HEK293 (cell line): Measurements from ENCODE around the gene SFTPA1.

Experiments
- CTCF ChIA-PET: fragments of 350-600 bp; formaldehyde crosslinking; extraction: SDS; loops from one replicate; lab custom pipeline; 2021; ENCODE audit warnings: antibody characterized with exemption; lab: Yijun Ruan, JAX
- POLR2A ChIA-PET: fragments of 300-600 bp; formaldehyde crosslinking; extraction: SDS; loops from one replicate; lab custom pipeline; 2020; ENCODE audit warnings: antibody characterized with exemption, inconsistent platforms; lab: Yijun Ruan, JAX
- H3K27ac ChIP-seq: fragments of 200-500 bp; sonication (Bioruptor generic); 2 replicates; pipeline ENCODE4 v1.5.1; 2014; ENCODE audit warnings: low read depth, low read length, control low read depth, inconsistent platforms; ENCODE audit errors: extremely low read depth
- H3K36me3 ChIP-seq, 2 experiments: fragments of 200-500 bp in 1 of 2; sonication (Bioruptor generic) in 1 of 2; 1 replicate in 1 of 2; 2 replicates in 1 of 2; pipeline ENCODE4 v1.5.1; 2014 to 2017; ENCODE audit warnings: inconsistent platforms in 2 of 2, low read length in 2 of 2; ENCODE audit not compliant: control insufficient read depth in 2 of 2, insufficient read depth in 1 of 2
- H3K4me1 ChIP-seq: fragments of 200-500 bp; sonication (Bioruptor generic); 2 replicates; pipeline ENCODE4 v1.5.1; 2014; ENCODE audit warnings: mild to moderate bottlenecking, low read length, inconsistent platforms; ENCODE audit not compliant: control insufficient read depth, insufficient read depth
- H3K4me3 ChIP-seq: 2 replicates; pipeline ENCODE4 v1.5.1; 2011; ENCODE audit warnings: low read depth, mild to moderate bottlenecking, control low read depth, low read length, moderate library complexity
- H3K9me3 ChIP-seq: fragments of 200-500 bp; sonication (Bioruptor generic); 2 replicates; pipeline ENCODE4 v1.5.1; 2014; ENCODE audit warnings: low read depth, low read length, inconsistent platforms; ENCODE audit not compliant: control insufficient read depth, insufficient read depth
- FEZF1 ChIP-seq: fragments of 450-650 bp; formaldehyde crosslinking; IDR thresholded peaks from 2 replicates; pipeline ENCODE4 v1.5.1; 2016; ENCODE audit warnings: missing biosample characterization, missing genetic modification characterization
- GLI4 ChIP-seq: fragments of 450-650 bp; formaldehyde crosslinking; IDR thresholded peaks from 2 replicates; pipeline ENCODE4 v1.5.1; 2016; ENCODE audit warnings: missing biosample characterization, missing genetic modification characterization
- GLIS2 ChIP-seq: fragments of 450-650 bp; formaldehyde crosslinking; IDR thresholded peaks from 2 replicates; pipeline ENCODE4 v1.5.1; 2016; ENCODE audit warnings: missing biosample characterization, missing genetic modification characterization
- HIC1 ChIP-seq: fragments of 450-650 bp; formaldehyde crosslinking; IDR thresholded peaks from 2 replicates; pipeline ENCODE4 v1.5.1; 2016; ENCODE audit warnings: missing biosample characterization, missing genetic modification characterization
- MYNN ChIP-seq: fragments of 450-650 bp; formaldehyde crosslinking; IDR thresholded peaks from 2 replicates; pipeline ENCODE4 v1.5.1; 2016; ENCODE audit warnings: missing biosample characterization, missing genetic modification characterization, borderline replicate concordance
- OVOL3 ChIP-seq: fragments of 450-650 bp; formaldehyde crosslinking; IDR thresholded peaks from 2 replicates; pipeline ENCODE4 v1.5.1; 2016; ENCODE audit warnings: missing biosample characterization, missing genetic modification characterization
- SP7 ChIP-seq: fragments of 450-650 bp; formaldehyde crosslinking; IDR thresholded peaks from 2 replicates; pipeline ENCODE4 v1.5.1; 2016; ENCODE audit warnings: missing biosample characterization, missing genetic modification characterization
- ZBTB1 ChIP-seq: fragments of 450-650 bp; formaldehyde crosslinking; IDR thresholded peaks from 2 replicates; pipeline ENCODE4 v1.5.1; 2016; ENCODE audit warnings: missing biosample characterization, missing genetic modification characterization
- ZBTB49 ChIP-seq: fragments of 450-650 bp; formaldehyde crosslinking; IDR thresholded peaks from 2 replicates; pipeline ENCODE4 v1.5.1; 2016; ENCODE audit warnings: missing biosample characterization, missing genetic modification characterization, low read depth
- ZNF146 ChIP-seq: fragments of 450-650 bp; formaldehyde crosslinking; IDR thresholded peaks from 2 replicates; pipeline ENCODE4 v1.5.1; 2016; ENCODE audit warnings: missing biosample characterization, missing genetic modification characterization
- ZNF16 ChIP-seq: fragments of 450-650 bp; formaldehyde crosslinking; IDR thresholded peaks from 2 replicates; pipeline ENCODE4 v1.5.1; 2016; ENCODE audit warnings: low read depth, missing biosample characterization, missing genetic modification characterization
- ZNF174 ChIP-seq: fragments of 450-650 bp; formaldehyde crosslinking; IDR thresholded peaks from 2 replicates; pipeline ENCODE4 v1.5.0; 2017; ENCODE audit warnings: missing biosample characterization, mild to moderate bottlenecking, missing genetic modification characterization
- ZNF433 ChIP-seq: fragments of 450-650 bp; formaldehyde crosslinking; IDR thresholded peaks from 2 replicates; pipeline ENCODE4 v1.5.1; 2016; ENCODE audit warnings: missing biosample characterization, missing genetic modification characterization, low read depth
- ZNF549 ChIP-seq: fragments of 450-650 bp; IDR thresholded peaks from 2 replicates; pipeline ENCODE4 v1.5.1; 2018; ENCODE audit warnings: missing biosample characterization, missing genetic modification characterization, mild to moderate bottlenecking, inconsistent platforms, moderate library complexity
- ZNF558 ChIP-seq: fragments of 450-650 bp; formaldehyde crosslinking; IDR thresholded peaks from 2 replicates; pipeline ENCODE4 v1.5.1; 2016; ENCODE audit warnings: missing biosample characterization, missing genetic modification characterization
- ZNF621 ChIP-seq: fragments of 450-650 bp; formaldehyde crosslinking; IDR thresholded peaks from 2 replicates; pipeline ENCODE4 v1.5.1; 2017; ENCODE audit warnings: missing biosample characterization, missing genetic modification characterization
- ZNF791 ChIP-seq: fragments of 450-650 bp; formaldehyde crosslinking; IDR thresholded peaks from 2 replicates; pipeline ENCODE4 v1.5.1; 2016; ENCODE audit warnings: missing biosample characterization, missing genetic modification characterization
- ZNF792 ChIP-seq: fragments of 450-650 bp; formaldehyde crosslinking; IDR thresholded peaks from 2 replicates; pipeline ENCODE4 v1.5.1; 2016; ENCODE audit warnings: missing biosample characterization, missing genetic modification characterization
- TF ChIP-seq, protein P1 (sequence below): fragments of 450-650 bp; formaldehyde crosslinking; IDR thresholded peaks from 2 replicates; pipeline ENCODE4 v1.5.1; 2017; ENCODE audit warnings: missing biosample characterization, missing genetic modification characterization

The SFTPA1 gene

GRCh38 chr10:79601939-79602338, 8.8 kb upstream of the SFTPA1 start:
- CTCF ChIA-PET = no interaction called here
- Histone ChIP-seq H3K4me1 (no peaks in the 10 kb centered on the region), H3K4me3 (no peak overlapping the region), H3K36me3 (no peaks in the 10 kb centered on the region), H3K27ac (no peak overlapping the region), H3K9me3 (no peaks in the 10 kb centered on the region)
- TF ChIP-seq HIC1 (tag by site-specific recombination) = no peak
- no peak for TF ChIP-seq ZNF558
- TF ChIP-seq GLIS2 (tag by site-specific recombination) = no peak
- no peak for TF ChIP-seq ZNF174 (tag by site-specific recombination)
- POLR2A ChIA-PET = no interaction called here

DNA sequence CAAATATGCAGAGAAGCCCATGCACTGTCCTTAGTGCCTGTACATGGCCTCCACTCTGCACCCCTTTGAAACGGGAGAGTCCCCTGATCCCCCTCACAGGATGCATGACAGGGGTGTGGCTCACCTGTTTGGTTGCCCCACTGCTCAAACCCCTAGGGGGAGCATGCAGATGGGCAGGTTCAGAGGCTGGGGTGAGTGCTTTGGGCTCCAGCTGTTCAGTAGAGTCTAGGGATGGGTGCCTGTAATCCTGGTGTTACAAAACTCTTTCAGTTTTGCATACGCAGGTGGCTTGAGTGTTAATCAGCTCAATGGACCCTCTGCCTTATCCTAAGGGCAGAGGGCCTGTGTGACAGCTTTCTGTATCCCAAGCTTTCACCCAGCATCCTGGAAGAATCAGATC, 7.8 kb upstream of the SFTPA1 start:
- Histone ChIP-seq H3K27ac (no peak overlapping the region), H3K36me3 (no peaks in the 10 kb centered on the region), H3K4me3 (no peak overlapping the region), H3K4me1 (no peaks in the 10 kb centered on the region), H3K9me3 (no peaks in the 10 kb centered on the region)
- POLR2A ChIA-PET = no interaction called here
- CTCF ChIA-PET = interaction anchor here (0.6 kb wide), 1 partner anchor 20 kb away, joined by 3 read pairs; no protein-coding TSS in a partner anchor
- TF ChIP-seq FEZF1 (no peak), MYNN (tag by site-specific recombination) (no peak), ZBTB49 (tag by site-specific recombination) (no peak), ZNF549 (tag by site-specific recombination) (no peak), GLI4 (no peak)

GRCh38 chr10:79604294-79604693, 6.4 kb upstream of the SFTPA1 start:
- ChIA-PET CTCF (no interaction called here), POLR2A (no interaction called here)
- H3K36me3 ChIP-seq = no peaks in the 10 kb centered on the region
- H3K9me3 ChIP-seq = no peaks in the 10 kb centered on the region
- H3K4me1 ChIP-seq = no peaks in the 10 kb centered on the region
- no peak for TF ChIP-seq SP7
- no peak overlapping the region for H3K27ac ChIP-seq
- no peak overlapping the region for H3K4me3 ChIP-seq

GRCh38 chr10:79605308-79605707, 5.4 kb upstream of the SFTPA1 start:
- H3K9me3 ChIP-seq = no peaks in the 10 kb centered on the region
- H3K4me1 ChIP-seq = no peaks in the 10 kb centered on the region
- no peak for TF ChIP-seq ZNF791
- TF ChIP-seq, protein P1, sequence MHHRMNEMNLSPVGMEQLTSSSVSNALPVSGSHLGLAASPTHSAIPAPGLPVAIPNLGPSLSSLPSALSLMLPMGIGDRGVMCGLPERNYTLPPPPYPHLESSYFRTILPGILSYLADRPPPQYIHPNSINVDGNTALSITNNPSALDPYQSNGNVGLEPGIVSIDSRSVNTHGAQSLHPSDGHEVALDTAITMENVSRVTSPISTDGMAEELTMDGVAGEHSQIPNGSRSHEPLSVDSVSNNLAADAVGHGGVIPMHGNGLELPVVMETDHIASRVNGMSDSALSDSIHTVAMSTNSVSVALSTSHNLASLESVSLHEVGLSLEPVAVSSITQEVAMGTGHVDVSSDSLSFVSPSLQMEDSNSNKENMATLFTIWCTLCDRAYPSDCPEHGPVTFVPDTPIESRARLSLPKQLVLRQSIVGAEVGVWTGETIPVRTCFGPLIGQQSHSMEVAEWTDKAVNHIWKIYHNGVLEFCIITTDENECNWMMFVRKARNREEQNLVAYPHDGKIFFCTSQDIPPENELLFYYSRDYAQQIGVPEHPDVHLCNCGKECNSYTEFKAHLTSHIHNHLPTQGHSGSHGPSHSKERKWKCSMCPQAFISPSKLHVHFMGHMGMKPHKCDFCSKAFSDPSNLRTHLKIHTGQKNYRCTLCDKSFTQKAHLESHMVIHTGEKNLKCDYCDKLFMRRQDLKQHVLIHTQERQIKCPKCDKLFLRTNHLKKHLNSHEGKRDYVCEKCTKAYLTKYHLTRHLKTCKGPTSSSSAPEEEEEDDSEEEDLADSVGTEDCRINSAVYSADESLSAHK = no peak
- no peak for TF ChIP-seq ZNF16 (tag by site-specific recombination)
- TF ChIP-seq OVOL3 = no peak
- no peak for TF ChIP-seq ZBTB1 (tag by site-specific recombination)
- TF ChIP-seq ZNF621 (tag by site-specific recombination) = no peak
- no peak for TF ChIP-seq ZNF146 (tag by site-specific recombination)
- TF ChIP-seq ZNF549 (tag by site-specific recombination) = no peak
- no peak for TF ChIP-seq ZNF792 (tag by site-specific recombination)
- TF ChIP-seq ZNF433 (tag by site-specific recombination) = no peak
- TF ChIP-seq, all 188 proteins: peak for 0
- POLR2A ChIA-PET = no interaction called here
- H3K36me3 ChIP-seq = no peaks in the 10 kb centered on the region
- CTCF ChIA-PET = interaction anchor here (0.6 to 1.6 kb wide), 2 partner anchors 67 to 582 kb away, joined by 3 read pairs; no protein-coding TSS in a partner anchor
- no peak overlapping the region for H3K4me3 ChIP-seq
- H3K27ac ChIP-seq = no peak overlapping the region
